ENCODE data around the gene OR2A42. TPM values are rescaled to one million over a fixed set of nuclear protein-coding genes. Genes with fewer than 3 reads are reported as not detected.
"Not testable (repeated sequence)": the region's sequence is repeated elsewhere in the genome, so short reads cannot be mapped to it uniquely, and the experiment has no call there.

The OR2A42 gene
- total RNA-seq, 1 experiment from 2014 or later: 0.21 TPM

DNA sequence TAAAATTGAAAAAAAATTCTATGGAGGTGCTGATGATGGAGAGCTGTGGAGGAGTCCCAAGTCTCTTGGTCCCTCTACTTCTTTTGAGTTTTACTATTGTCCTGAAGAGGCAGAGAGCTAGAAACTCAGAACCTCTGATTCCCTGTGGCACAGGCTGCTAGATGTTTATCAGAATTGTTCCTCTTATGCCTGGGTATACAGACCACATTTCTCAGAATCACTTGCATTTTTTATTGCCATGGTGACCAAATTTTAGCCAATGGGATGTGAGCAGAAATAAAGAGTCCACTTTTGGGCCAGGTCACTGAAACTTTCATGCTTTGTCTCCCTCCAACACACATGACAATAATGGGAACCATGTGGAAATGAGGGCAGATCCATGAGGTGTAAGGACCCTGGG is 15.7 kb downstream of the OR2A42 start:
- H3K27me3 ChIP-seq (replicated peaks; ENCODE audit: insufficient read depth, low read depth, low read length, poor library complexity); H3K36me3 ChIP-seq (ENCODE audit: insufficient read depth, low read length, poor library complexity, severe bottlenecking); intact Hi-C loops (cut with micrococcal nuclease; ENCODE audit: unreplicated experiment); BruUV-seq (replicated peaks); CTCF ChIA-PET; POLR2A ChIA-PET (ENCODE audit: low non-redundant PET); H3K9me3 ChIP-seq (ENCODE audit: low read depth, low read length, poor library complexity, severe bottlenecking); H3K4me3 ChIP-seq (ENCODE audit: low read depth, low read length, poor library complexity, severe bottlenecking); H3K27ac ChIP-seq (ENCODE audit: low read depth, low read length, poor library complexity, severe bottlenecking); H3K4me1 ChIP-seq (ENCODE audit: insufficient read depth, low read length, poor library complexity, severe bottlenecking); DNase-seq (ENCODE audit: low spot score): not testable (repeated sequence)

DNA sequence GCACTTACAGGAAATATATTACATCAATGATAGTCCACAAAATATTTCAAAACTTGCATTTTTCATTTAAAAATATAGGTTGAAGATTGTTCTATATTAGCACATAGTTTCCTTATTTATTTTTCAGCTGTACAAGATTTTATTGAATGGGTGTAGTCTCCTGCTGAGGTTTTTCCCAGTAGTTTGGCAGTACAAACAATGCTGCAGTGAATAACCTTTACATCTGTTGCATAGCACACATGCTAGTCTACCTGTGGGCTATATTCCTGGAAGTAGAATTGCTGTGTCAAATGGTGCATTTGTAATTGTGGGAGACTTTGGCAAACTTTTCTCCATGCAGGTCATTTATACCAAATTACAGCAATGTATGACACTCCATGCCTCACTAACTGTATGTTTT is 18.9 kb downstream of the OR2A42 start:
- H3K4me3 ChIP-seq (ENCODE audit: low read depth, low read length, poor library complexity, severe bottlenecking); POLR2A ChIA-PET (ENCODE audit: low non-redundant PET); H3K27me3 ChIP-seq (replicated peaks; ENCODE audit: insufficient read depth, low read depth, low read length, poor library complexity); H3K4me1 ChIP-seq (ENCODE audit: insufficient read depth, low read length, poor library complexity, severe bottlenecking); CTCF ChIA-PET; DNase-seq (ENCODE audit: low spot score); intact Hi-C loops (cut with micrococcal nuclease; ENCODE audit: unreplicated experiment); H3K27ac ChIP-seq (ENCODE audit: low read depth, low read length, poor library complexity, severe bottlenecking); BruUV-seq (replicated peaks); H3K9me3 ChIP-seq (ENCODE audit: low read depth, low read length, poor library complexity, severe bottlenecking); H3K36me3 ChIP-seq (ENCODE audit: insufficient read depth, low read length, poor library complexity, severe bottlenecking): not testable (repeated sequence)

DNA sequence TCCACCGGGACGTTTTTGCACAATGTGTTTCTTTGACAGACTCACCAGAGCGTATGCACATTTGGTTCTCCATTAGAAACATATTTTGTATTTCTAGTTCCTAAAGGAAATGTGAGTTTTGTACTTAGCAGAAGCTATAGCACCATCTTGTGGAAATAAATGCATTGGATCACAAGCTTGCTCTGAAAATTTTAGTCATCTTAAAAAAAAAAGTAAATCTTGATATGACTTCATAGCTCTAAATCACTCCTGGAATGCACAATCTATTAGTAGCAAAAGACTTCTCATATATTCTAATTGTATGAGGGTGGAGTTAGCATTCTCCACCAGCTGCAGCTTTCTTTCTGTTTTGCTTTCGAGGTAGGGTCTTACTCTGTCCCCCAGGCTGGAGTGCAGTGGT is 20.3 kb downstream of the OR2A42 start:
- H3K36me3 ChIP-seq (ENCODE audit: insufficient read depth, low read length, poor library complexity, severe bottlenecking); POLR2A ChIA-PET (ENCODE audit: low non-redundant PET); H3K9me3 ChIP-seq (ENCODE audit: low read depth, low read length, poor library complexity, severe bottlenecking); BruUV-seq (replicated peaks); H3K4me1 ChIP-seq (ENCODE audit: insufficient read depth, low read length, poor library complexity, severe bottlenecking); H3K27me3 ChIP-seq (replicated peaks; ENCODE audit: insufficient read depth, low read depth, low read length, poor library complexity); H3K27ac ChIP-seq (ENCODE audit: low read depth, low read length, poor library complexity, severe bottlenecking); H3K4me3 ChIP-seq (ENCODE audit: low read depth, low read length, poor library complexity, severe bottlenecking); DNase-seq (ENCODE audit: low spot score); intact Hi-C loops (cut with micrococcal nuclease; ENCODE audit: unreplicated experiment): not testable (repeated sequence)
- CTCF ChIA-PET: interaction anchor here (0.6 kb wide), 1 partner anchor 113 kb away, joined by 3 read pairs; no protein-coding TSS in a partner anchor

DNA sequence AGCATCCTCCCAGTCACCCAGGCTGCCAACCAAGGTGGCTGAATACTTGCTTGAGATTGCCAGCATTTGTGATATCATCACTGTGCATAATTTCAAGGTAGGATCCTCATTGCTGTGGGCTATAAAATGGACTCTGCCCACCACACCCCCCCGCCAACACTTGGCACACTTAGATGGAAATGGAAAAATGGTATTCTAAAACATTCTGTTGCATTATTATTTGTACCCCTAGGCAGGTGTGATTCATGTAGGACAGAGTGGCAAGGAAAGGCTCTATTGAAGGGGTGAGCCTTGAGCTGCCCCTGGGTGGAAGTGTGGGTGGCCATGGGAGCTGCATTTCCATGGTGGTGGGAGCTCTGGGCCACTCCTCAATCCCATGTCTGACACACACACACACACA is 20.8 kb downstream of the OR2A42 start:
- BruUV-seq (replicated peaks); H3K9me3 ChIP-seq (ENCODE audit: low read depth, low read length, poor library complexity, severe bottlenecking); intact Hi-C loops (cut with micrococcal nuclease; ENCODE audit: unreplicated experiment); POLR2A ChIA-PET (ENCODE audit: low non-redundant PET); H3K27ac ChIP-seq (ENCODE audit: low read depth, low read length, poor library complexity, severe bottlenecking); DNase-seq (ENCODE audit: low spot score); H3K36me3 ChIP-seq (ENCODE audit: insufficient read depth, low read length, poor library complexity, severe bottlenecking); H3K4me1 ChIP-seq (ENCODE audit: insufficient read depth, low read length, poor library complexity, severe bottlenecking); H3K27me3 ChIP-seq (replicated peaks; ENCODE audit: insufficient read depth, low read depth, low read length, poor library complexity); H3K4me3 ChIP-seq (ENCODE audit: low read depth, low read length, poor library complexity, severe bottlenecking): not testable (repeated sequence)
- CTCF ChIA-PET: interaction anchor here (0.6 kb wide), 1 partner anchor 114 kb away, joined by 3 read pairs; no protein-coding TSS in a partner anchor

DNA sequence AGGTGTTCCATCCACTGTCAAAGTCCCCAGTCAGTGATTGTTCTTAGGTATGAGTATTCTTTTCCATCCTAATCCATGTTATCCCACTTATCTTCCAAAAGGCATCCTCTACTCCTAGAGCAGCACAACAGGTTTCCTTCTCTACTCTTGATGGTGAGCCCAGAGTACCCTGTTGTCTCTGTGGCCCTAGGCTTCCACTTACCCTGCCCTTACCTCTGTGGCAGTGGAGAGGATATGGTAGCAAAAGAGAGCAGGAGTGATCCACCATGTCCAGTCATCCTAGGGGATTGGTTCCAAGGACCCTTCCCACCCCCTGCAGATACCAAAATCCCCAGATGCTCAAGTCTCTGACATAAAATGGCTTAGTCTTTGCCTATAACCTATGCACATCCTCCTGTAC is 22.2 kb downstream of the OR2A42 start:
- CTCF ChIA-PET; intact Hi-C loops (cut with micrococcal nuclease; ENCODE audit: unreplicated experiment); H3K4me1 ChIP-seq (ENCODE audit: insufficient read depth, low read length, poor library complexity, severe bottlenecking); H3K36me3 ChIP-seq (ENCODE audit: insufficient read depth, low read length, poor library complexity, severe bottlenecking); H3K4me3 ChIP-seq (ENCODE audit: low read depth, low read length, poor library complexity, severe bottlenecking); DNase-seq (ENCODE audit: low spot score); H3K27me3 ChIP-seq (replicated peaks; ENCODE audit: insufficient read depth, low read depth, low read length, poor library complexity); BruUV-seq (replicated peaks); H3K27ac ChIP-seq (ENCODE audit: low read depth, low read length, poor library complexity, severe bottlenecking); H3K9me3 ChIP-seq (ENCODE audit: low read depth, low read length, poor library complexity, severe bottlenecking); POLR2A ChIA-PET (ENCODE audit: low non-redundant PET): not testable (repeated sequence)

DNA sequence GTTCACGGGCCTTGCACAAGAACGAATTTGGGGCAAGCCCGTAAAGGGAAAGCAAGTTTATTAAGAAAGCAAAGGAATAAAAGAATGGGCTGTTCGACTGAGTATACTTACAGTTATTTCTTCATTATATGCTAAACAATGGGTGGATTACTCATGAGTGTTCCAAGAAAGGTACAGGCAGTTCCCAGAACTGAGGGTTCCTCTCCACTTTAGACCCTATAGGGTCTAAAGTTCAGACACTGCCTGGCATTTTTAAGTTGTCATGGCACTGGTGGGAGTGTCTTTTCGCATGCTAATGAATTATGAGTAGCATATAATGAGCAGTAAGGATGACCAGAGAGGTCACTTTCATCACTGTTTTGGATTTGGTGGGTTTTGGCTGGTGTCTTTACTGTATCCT is 34.1 kb downstream of the OR2A42 start:
- POLR2A ChIA-PET (ENCODE audit: low non-redundant PET); BruUV-seq (replicated peaks); CTCF ChIA-PET: not testable (repeated sequence)

DNA sequence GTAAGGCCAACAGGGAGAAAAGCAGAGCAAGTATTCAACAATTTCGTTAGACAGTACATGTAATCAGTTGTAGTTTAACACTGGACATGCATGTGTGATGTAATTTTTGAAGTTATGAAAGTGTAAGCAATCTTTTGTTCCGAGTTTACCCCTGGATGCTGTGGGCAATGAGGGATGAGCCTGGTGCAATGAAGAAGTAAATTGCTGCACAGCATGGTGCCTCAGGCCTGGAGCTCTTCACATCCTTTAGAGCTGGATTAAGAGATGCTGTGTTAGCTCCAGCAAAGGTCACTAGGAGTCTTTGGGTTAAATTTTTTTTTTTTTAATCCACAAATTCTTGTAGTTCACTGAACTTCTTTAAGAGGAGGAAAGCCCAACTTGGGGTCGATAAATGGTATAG is 36.3 kb downstream of the OR2A42 start:
- BruUV-seq (replicated peaks); H3K4me3 ChIP-seq (ENCODE audit: low read depth, low read length, poor library complexity, severe bottlenecking); H3K9me3 ChIP-seq (ENCODE audit: low read depth, low read length, poor library complexity, severe bottlenecking); DNase-seq (ENCODE audit: low spot score); H3K27ac ChIP-seq (ENCODE audit: low read depth, low read length, poor library complexity, severe bottlenecking); H3K4me1 ChIP-seq (ENCODE audit: insufficient read depth, low read length, poor library complexity, severe bottlenecking); H3K27me3 ChIP-seq (replicated peaks; ENCODE audit: insufficient read depth, low read depth, low read length, poor library complexity); CTCF ChIA-PET; H3K36me3 ChIP-seq (ENCODE audit: insufficient read depth, low read length, poor library complexity, severe bottlenecking); intact Hi-C loops (cut with micrococcal nuclease; ENCODE audit: unreplicated experiment); POLR2A ChIA-PET (ENCODE audit: low non-redundant PET): not testable (repeated sequence)

More for the DNA sequence above, 34.1 kb downstream of the OR2A42 start:
- H3K27ac ChIP-seq (ENCODE audit: low read depth, low read length, poor library complexity, severe bottlenecking); H3K9me3 ChIP-seq (ENCODE audit: low read depth, low read length, poor library complexity, severe bottlenecking); H3K4me1 ChIP-seq (ENCODE audit: insufficient read depth, low read length, poor library complexity, severe bottlenecking); H3K4me3 ChIP-seq (ENCODE audit: low read depth, low read length, poor library complexity, severe bottlenecking); H3K36me3 ChIP-seq (ENCODE audit: insufficient read depth, low read length, poor library complexity, severe bottlenecking); intact Hi-C loops (cut with micrococcal nuclease; ENCODE audit: unreplicated experiment); H3K27me3 ChIP-seq (replicated peaks; ENCODE audit: insufficient read depth, low read depth, low read length, poor library complexity); DNase-seq (ENCODE audit: low spot score): not testable (repeated sequence)

DNA sequence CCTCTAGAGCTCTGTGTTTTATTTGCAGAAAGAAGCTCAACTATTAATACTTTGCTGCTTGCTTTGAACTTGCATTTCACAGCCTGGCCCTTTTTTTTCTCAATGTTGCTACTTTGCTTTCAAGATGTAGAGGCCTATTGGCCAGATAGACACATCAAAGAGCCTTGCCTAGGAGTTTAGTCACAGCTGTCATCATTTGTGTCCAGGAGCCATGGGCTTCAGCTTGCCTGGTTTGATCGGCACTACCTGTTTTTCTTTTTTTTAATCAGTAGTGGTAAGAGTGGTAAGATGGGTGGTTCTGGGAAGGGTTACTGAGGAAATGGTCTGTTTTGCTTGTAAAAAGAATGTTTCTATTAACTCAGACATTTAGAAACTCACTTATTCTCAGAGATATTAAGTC is 37.4 kb downstream of the OR2A42 start:
- H3K27me3 ChIP-seq (replicated peaks; ENCODE audit: insufficient read depth, low read depth, low read length, poor library complexity); BruUV-seq (replicated peaks); H3K9me3 ChIP-seq (ENCODE audit: low read depth, low read length, poor library complexity, severe bottlenecking); H3K36me3 ChIP-seq (ENCODE audit: insufficient read depth, low read length, poor library complexity, severe bottlenecking); H3K4me3 ChIP-seq (ENCODE audit: low read depth, low read length, poor library complexity, severe bottlenecking); POLR2A ChIA-PET (ENCODE audit: low non-redundant PET); CTCF ChIA-PET; H3K4me1 ChIP-seq (ENCODE audit: insufficient read depth, low read length, poor library complexity, severe bottlenecking); intact Hi-C loops (cut with micrococcal nuclease; ENCODE audit: unreplicated experiment); H3K27ac ChIP-seq (ENCODE audit: low read depth, low read length, poor library complexity, severe bottlenecking); DNase-seq (ENCODE audit: low spot score): not testable (repeated sequence)

Measured in A673 (cell line).